Mesenchymal stem cell (in vitro differentiated cells and primary cell): ENCODE measurements around the gene TUBA8.

Experiments used
- DNase-seq: peaks from one replicate; pipeline ENCODE4 v3.0.0-alpha.2; 2013
- H2AFZ ChIP-seq: one replicate; pipeline ENCODE4 v1.6.1; 2013; ENCODE audit warnings: low read depth, mild to moderate bottlenecking, control low read depth, inconsistent platforms, low read length, moderate library complexity
- H2AK5ac ChIP-seq: 2 replicates; pipeline ENCODE4 v1.6.1; 2013; ENCODE audit warnings: low read length, moderate library complexity, mild to moderate bottlenecking, inconsistent platforms; ENCODE audit not compliant: severe bottlenecking
- H2BK120ac ChIP-seq: one replicate; pipeline ENCODE4 v1.6.1; 2013; ENCODE audit warnings: low read depth, mild to moderate bottlenecking, inconsistent platforms, low read length, moderate library complexity
- H2BK12ac ChIP-seq, 2 experiments: one replicate each; pipeline ENCODE4 v1.6.1; 2013; ENCODE audit warnings: inconsistent platforms in 2 of 2, low read length in 2 of 2, mild to moderate bottlenecking in 2 of 2, moderate library complexity in 2 of 2, control low read depth in 1 of 2
- H2BK15ac ChIP-seq: one replicate; pipeline ENCODE4 v1.6.1; 2013; ENCODE audit warnings: mild to moderate bottlenecking, low read depth, inconsistent platforms; ENCODE audit not compliant: poor library complexity, severe bottlenecking
- H2BK5ac ChIP-seq: 2 replicates; pipeline ENCODE4 v1.6.1; 2013; ENCODE audit warnings: low read depth, mild to moderate bottlenecking, low read length, control low read depth, inconsistent platforms; ENCODE audit not compliant: poor library complexity, severe bottlenecking
- H3K14ac ChIP-seq, 2 experiments: one replicate each; pipeline ENCODE4 v1.6.1; 2013; ENCODE audit warnings: inconsistent platforms in 2 of 2, low read length in 2 of 2, control low read depth in 1 of 2, mild to moderate bottlenecking in 1 of 2, moderate library complexity in 1 of 2
- H3K18ac ChIP-seq, 2 experiments: one replicate each; pipeline ENCODE4 v1.6.1; 2013; ENCODE audit warnings: inconsistent platforms in 2 of 2, low read length in 2 of 2, control low read depth in 1 of 2, low read depth in 1 of 2, mild to moderate bottlenecking in 1 of 2
- H3K23ac ChIP-seq, 2 experiments: one replicate each; pipeline ENCODE4 v1.6.1; 2013; ENCODE audit warnings: inconsistent platforms in 2 of 2, low read length in 2 of 2, mild to moderate bottlenecking in 2 of 2, moderate library complexity in 2 of 2, control low read depth in 1 of 2
- H3K27ac ChIP-seq: 2 replicates; pipeline ENCODE4 v1.5.1; 2013; ENCODE audit warnings: mild to moderate bottlenecking, moderate library complexity, low read length, control low read depth, inconsistent platforms; ENCODE audit not compliant: poor library complexity, severe bottlenecking
- H3K27me3 ChIP-seq, 2 experiments: 2 replicates each; pipeline versions ENCODE4 v1.6.1 to v1.7.0; 2013; ENCODE audit warnings: low read length in 2 of 2, mild to moderate bottlenecking in 2 of 2, moderate library complexity in 2 of 2, control low read depth in 1 of 2, inconsistent platforms in 1 of 2; ENCODE audit not compliant: control insufficient read depth in 1 of 2, insufficient read depth in 1 of 2
- H3K36me3 ChIP-seq, 2 experiments: 2 replicates each; pipeline versions ENCODE4 v1.6.1 to v1.7.0; 2013; ENCODE audit warnings: low read length in 2 of 2, control low read depth in 1 of 2, inconsistent platforms in 1 of 2, low read depth in 1 of 2, mild to moderate bottlenecking in 1 of 2; ENCODE audit not compliant: insufficient read depth in 2 of 2, control insufficient read depth in 1 of 2
- H3K4ac ChIP-seq, 2 experiments: one replicate each; pipeline ENCODE4 v1.6.1; 2013; ENCODE audit warnings: inconsistent platforms in 2 of 2, low read length in 2 of 2, mild to moderate bottlenecking in 2 of 2, moderate library complexity in 2 of 2, control low read depth in 1 of 2, low read depth in 1 of 2
- H3K4me1 ChIP-seq: 2 replicates; pipeline ENCODE4 v1.6.1; 2013; ENCODE audit warnings: low read depth, low read length, control low read depth; ENCODE audit not compliant: control insufficient read depth, insufficient read depth
- H3K4me2 ChIP-seq: 2 replicates; pipeline ENCODE4 v1.6.1; 2013; ENCODE audit warnings: low read length, mild to moderate bottlenecking, inconsistent platforms; ENCODE audit not compliant: poor library complexity, severe bottlenecking
- H3K4me3 ChIP-seq, 2 experiments: 2 replicates each; pipeline versions ENCODE4 v1.5.1 to v1.7.0; 2013; ENCODE audit warnings: low read length in 2 of 2, mild to moderate bottlenecking in 2 of 2, control low read depth in 1 of 2, low read depth in 1 of 2; ENCODE audit not compliant: insufficient read depth in 1 of 2
- H3K79me1 ChIP-seq: replicated peaks from 2 replicates; pipeline ENCODE4 v1.6.1; 2013; ENCODE audit warnings: mild to moderate bottlenecking, control low read depth, low read length, inconsistent platforms; ENCODE audit not compliant: poor library complexity, severe bottlenecking
- H3K9ac ChIP-seq: 2 replicates; pipeline ENCODE4 v1.7.0; 2013; ENCODE audit warnings: mild to moderate bottlenecking, low read length, moderate library complexity
- H3K9me3 ChIP-seq: 2 replicates; pipeline ENCODE4 v1.7.0; 2013; ENCODE audit warnings: mild to moderate bottlenecking, low read length; ENCODE audit not compliant: control insufficient read depth
- H4K8ac ChIP-seq: one replicate; pipeline ENCODE4 v1.6.1; 2013; ENCODE audit warnings: inconsistent platforms, mild to moderate bottlenecking, low read length, moderate library complexity
- H4K91ac ChIP-seq: one replicate; pipeline ENCODE4 v1.6.1; 2013; ENCODE audit warnings: mild to moderate bottlenecking, low read length, inconsistent platforms
- WGBS: methylation state at CpG from one replicate; pipeline ENCODE4 v1.1.7; 2013; ENCODE audit warnings: mixed read lengths; 5-methylcytosine and 5-hydroxymethylcytosine counted together

Gene TUBA8

GRCh38 chr22:18093661-18094060 is 16.9 kb upstream of the TUBA8 start:
- H3K27me3 ChIP-seq = no peaks in the 10 kb centered on the region
- no peak for DNase-seq
- no peak overlapping the region for H2AFZ ChIP-seq
- H2BK120ac ChIP-seq = no peak overlapping the region
- H3K4me2 ChIP-seq = no peak overlapping the region
- H2BK5ac ChIP-seq = no peak overlapping the region
- no peak overlapping the region for H3K18ac ChIP-seq
- H3K9ac ChIP-seq = no peak overlapping the region
- H3K4me3 ChIP-seq = no peak overlapping the region
- no peaks in the 10 kb centered on the region for H3K9me3 ChIP-seq
- no peak overlapping the region for H3K4ac ChIP-seq
- peaks cover 13% of the 10 kb centered on the region for H3K79me1 ChIP-seq
- H3K36me3 ChIP-seq = peaks cover 19 to 36% of the 10 kb centered on the region in 2 experiments
- peaks cover 5% of the 10 kb centered on the region for H3K4me1 ChIP-seq
- no peak overlapping the region for H3K27ac ChIP-seq
- H4K91ac ChIP-seq = no peak overlapping the region
- H3K23ac ChIP-seq = no peak overlapping the region
- H3K14ac ChIP-seq = no peak overlapping the region
- no peak overlapping the region for H4K8ac ChIP-seq
- WGBS = 100% methylated on average over 4 of the region's 6 CpGs
- no peak overlapping the region for H2AK5ac ChIP-seq
- H2BK12ac ChIP-seq = no peak overlapping the region
- no peak overlapping the region for H2BK15ac ChIP-seq

- no peak overlapping the region for H4K8ac ChIP-seq
- no peak for DNase-seq
- no peak overlapping the region for H2BK120ac ChIP-seq
- no peak overlapping the region for H2BK15ac ChIP-seq
- no peak overlapping the region for H2AK5ac ChIP-seq
- no peaks in the 10 kb centered on the region for H3K27me3 ChIP-seq
- peaks cover 2% of the 10 kb centered on the region for H3K4me1 ChIP-seq
- no peak overlapping the region for H2BK5ac ChIP-seq
- H3K14ac ChIP-seq = no peak overlapping the region
- H3K9ac ChIP-seq = no peak overlapping the region
- 92% methylated on average over 6 of the region's 8 CpGs for WGBS
- H3K27ac ChIP-seq = no peak overlapping the region
- H2AFZ ChIP-seq = no peak overlapping the region
- H2BK12ac ChIP-seq = no peak overlapping the region
- peaks cover 9% of the 10 kb centered on the region for H3K79me1 ChIP-seq
- H3K9me3 ChIP-seq = no peaks in the 10 kb centered on the region
- H3K23ac ChIP-seq = no peak overlapping the region
- H3K4me2 ChIP-seq = no peak overlapping the region
- no peak overlapping the region for H3K4me3 ChIP-seq
- H3K36me3 ChIP-seq = peaks cover 8 to 23% of the 10 kb centered on the region in 2 experiments
- H4K91ac ChIP-seq = no peak overlapping the region
- no peak overlapping the region for H3K4ac ChIP-seq
- H3K18ac ChIP-seq = no peak overlapping the region
Observed at GRCh38 chr22:18095101-18095805, 15.4 kb upstream of the TUBA8 start.

DNA sequence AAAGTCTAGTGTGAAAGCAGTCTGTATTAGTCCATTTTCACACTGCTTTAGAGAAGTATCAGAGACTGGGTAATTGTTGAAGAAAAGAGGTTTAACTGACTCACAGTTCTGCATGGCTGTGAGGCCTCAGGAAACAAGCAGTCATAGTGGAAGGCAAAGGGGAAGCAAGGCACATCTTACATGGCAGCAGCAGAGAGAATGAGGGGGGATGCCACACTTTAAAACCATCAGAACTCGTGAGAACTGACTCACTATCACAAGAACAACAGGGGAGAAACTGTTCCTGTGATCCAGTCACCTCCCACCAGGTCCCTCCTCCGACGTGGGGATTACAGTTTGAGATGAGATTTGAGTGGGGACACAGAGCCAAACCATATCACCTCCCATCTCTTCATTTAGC is 13.8 kb upstream of the TUBA8 start:
- H3K4ac ChIP-seq = no peak overlapping the region
- H3K4me2 ChIP-seq = no peak overlapping the region
- H3K18ac ChIP-seq = no peak overlapping the region
- peaks cover 4% of the 10 kb centered on the region for H3K4me1 ChIP-seq
- H3K23ac ChIP-seq = no peak overlapping the region
- peaks cover 6% of the 10 kb centered on the region for H3K79me1 ChIP-seq
- no peak overlapping the region for H3K4me3 ChIP-seq
- H2BK15ac ChIP-seq = no peak overlapping the region
- WGBS = 67% methylated on average over 3 of the region's 3 CpGs
- H3K9me3 ChIP-seq = no peaks in the 10 kb centered on the region
- no peak overlapping the region for H4K8ac ChIP-seq
- H3K36me3 ChIP-seq = peaks cover 8 to 11% of the 10 kb centered on the region in 2 experiments
- H2BK120ac ChIP-seq = no peak overlapping the region
- H3K9ac ChIP-seq = no peak overlapping the region
- no peak overlapping the region for H3K27ac ChIP-seq
- no peak overlapping the region for H2BK12ac ChIP-seq
- no peaks in the 10 kb centered on the region for H3K27me3 ChIP-seq
- H4K91ac ChIP-seq = no peak overlapping the region
- no peak overlapping the region for H2BK5ac ChIP-seq
- no peak for DNase-seq
- no peak overlapping the region for H3K14ac ChIP-seq
- no peak overlapping the region for H2AK5ac ChIP-seq
- H2AFZ ChIP-seq = no peak overlapping the region

GRCh38 chr22:18100781-18101180 is 9.8 kb upstream of the TUBA8 start:
- no peak overlapping the region for H3K27ac ChIP-seq
- WGBS = 92% methylated on average over 3 of the region's 3 CpGs
- no peak overlapping the region for H3K4ac ChIP-seq
- H3K14ac ChIP-seq = no peak overlapping the region
- H4K91ac ChIP-seq = no peak overlapping the region
- peaks cover 6% of the 10 kb centered on the region for H3K4me1 ChIP-seq
- H3K79me1 ChIP-seq = no peaks in the 10 kb centered on the region
- no peak overlapping the region for H4K8ac ChIP-seq
- no peak overlapping the region for H2BK12ac ChIP-seq
- H3K23ac ChIP-seq = no peak overlapping the region
- H3K4me3 ChIP-seq = no peak overlapping the region
- DNase-seq = no peak
- H3K9ac ChIP-seq = no peak overlapping the region
- no peaks in the 10 kb centered on the region for H3K9me3 ChIP-seq
- no peak overlapping the region for H2BK5ac ChIP-seq
- peaks cover 0 to 11% of the 10 kb centered on the region in 2 experiments for H3K36me3 ChIP-seq
- no peak overlapping the region for H2AFZ ChIP-seq
- no peak overlapping the region for H3K18ac ChIP-seq
- H3K27me3 ChIP-seq = no peaks in the 10 kb centered on the region
- H2BK120ac ChIP-seq = no peak overlapping the region
- no peak overlapping the region for H3K4me2 ChIP-seq
- H2AK5ac ChIP-seq = no peak overlapping the region
- no peak overlapping the region for H2BK15ac ChIP-seq
